ENCODE data around the gene IFT80. TPM values are rescaled to one million over a fixed set of nuclear protein-coding genes. Genes with fewer than 3 reads are reported as not detected.

Gene IFT80
- total RNA-seq (2021) (47.9 and 59.4 TPM in 2 replicates), Bru-seq, nascent RNA (percentile 84 among the genes with signal in this experiment), BruChase-seq, experiment 1, labeled RNA remaining after a 2-hour chase (percentile 95 among the genes with signal in this experiment), BruChase-seq, experiment 2, labeled RNA remaining after a 6-hour chase (percentile 96 among the genes with signal in this experiment)
- long read RNA-seq, full-length matches to known transcripts: 7 of 22 reads
- long read RNA-seq, partial matches to known transcripts: 1 of 22 reads
- long read RNA-seq, other reads (novel, unspliced or antisense): 14 of 22 reads

DNA sequence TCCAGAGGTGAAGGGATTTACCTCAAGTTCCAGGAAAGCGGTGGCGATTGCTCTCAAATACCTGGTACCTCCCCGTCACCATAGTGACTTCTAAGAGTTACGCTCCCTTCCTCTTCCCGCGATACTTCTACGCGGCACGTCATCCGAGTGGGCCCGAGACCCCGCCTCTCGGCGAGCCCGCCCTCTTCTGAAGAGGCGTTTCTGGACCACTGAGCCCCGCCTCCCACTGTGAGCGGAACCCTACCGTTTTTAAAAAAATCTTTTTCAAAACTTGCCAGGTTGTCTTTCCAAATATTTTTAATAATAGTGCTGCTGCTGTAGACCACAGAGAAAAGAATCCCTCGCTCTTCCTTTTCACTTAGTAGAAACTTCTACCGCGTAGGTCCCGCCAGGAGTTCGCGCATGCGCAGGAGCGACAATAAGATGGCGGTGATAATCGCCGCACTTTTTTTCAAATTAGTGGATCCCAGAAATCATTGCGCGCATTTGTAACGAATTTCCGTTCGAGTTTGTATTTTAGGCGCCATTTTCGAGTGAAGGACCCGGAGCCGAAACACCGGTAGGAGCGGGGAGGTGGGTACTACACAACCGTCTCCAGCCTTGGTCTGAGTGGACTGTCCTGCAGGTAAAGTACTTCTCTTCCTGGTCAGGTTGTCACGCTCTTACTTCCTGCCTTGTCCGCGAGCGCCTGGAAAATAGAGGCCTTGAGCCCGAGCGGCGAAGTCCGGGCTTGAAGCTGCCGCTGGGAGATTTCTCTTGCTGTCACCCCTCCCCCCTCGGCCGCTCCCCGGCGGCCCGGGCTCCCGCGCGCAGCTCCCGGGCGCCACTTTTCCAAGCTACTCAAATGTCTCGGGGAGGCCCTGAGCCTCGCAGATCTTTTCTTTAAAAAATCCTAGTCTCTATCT lies at the start of gene IFT80, which contains the start of gene SMC4:
TSS of gene IFT80 (minus strand) at position 101 of the 905 bp plus-strand sequence. CDS start 14,625 bp downstream, outside the sequence.
TSS of gene SMC4 (plus strand) at position 526 of the 905 bp plus-strand sequence. CDS start 1,177 bp downstream, outside the sequence.
- BruUV-seq (replicated peaks): TSS peak; percentile 62
- Histone ChIP-seq H3K4me2 (peak within 1 kb of the TSS; percentile 86), H3K9me2 (ENCODE audit: insufficient read depth) (no peaks in the 10 kb centered on the region), H3K36me3 (ENCODE audit: low read depth) (0 out of 2 replicates have a peak, but pooled peaks cover 5% of the 10 kb centered on the region), H3K27me3 (ENCODE audit: insufficient read depth, low read depth) (no peaks in the 10 kb centered on the region), H3K27ac (peak within 1 kb of the TSS; percentile 67), H3K4me3 (peak within 1 kb of the TSS; percentile 90), H4K20me1 (ENCODE audit: insufficient read depth) (peaks cover 11% of the 10 kb centered on the region), H2AFZ (peak within 1 kb of the TSS; percentile 93), H3K9me3 (ENCODE audit: insufficient read depth, low read depth) (no peaks in the 10 kb centered on the region), H3K4me1 (replicated peaks; ENCODE audit: insufficient read depth) (peaks cover 32% of the 10 kb centered on the region), H3F3A (ENCODE audit: insufficient read depth, low read depth) (peaks cover 5% of the 10 kb centered on the region; the same call in 1 of the 2 replicates), H3K79me2 (ENCODE audit: low read depth) (peaks cover 75% of the 10 kb centered on the region)
- peak; percentile 91 to 98 for DNase-seq
- intact Hi-C loops (cut with micrococcal nuclease; ENCODE audit: unreplicated experiment): loop anchor here (1.0 to 10.0 kb wide), 4 partner anchors 278 to 982 kb away; partner anchors contain the start of gene ARL14
- ChIA-PET POLR2A (ENCODE audit: unreplicated experiment) (interaction anchor here (0.5 to 0.7 kb wide), 2 partner anchors 26 to 265 kb away, joined by 3 read pairs; no protein-coding TSS in a partner anchor), CTCF (interaction anchor here (0.6 kb wide), 1 partner anchor 14 kb away, joined by 4 read pairs; no protein-coding TSS in a partner anchor)
- TF ChIP-seq EZH2 (IDR thresholded peaks at IDR 0.05; ENCODE audit: low read depth) (no peak), CTCF (conservative IDR thresholded peaks at IDR 0.05) (no peak)

DNA sequence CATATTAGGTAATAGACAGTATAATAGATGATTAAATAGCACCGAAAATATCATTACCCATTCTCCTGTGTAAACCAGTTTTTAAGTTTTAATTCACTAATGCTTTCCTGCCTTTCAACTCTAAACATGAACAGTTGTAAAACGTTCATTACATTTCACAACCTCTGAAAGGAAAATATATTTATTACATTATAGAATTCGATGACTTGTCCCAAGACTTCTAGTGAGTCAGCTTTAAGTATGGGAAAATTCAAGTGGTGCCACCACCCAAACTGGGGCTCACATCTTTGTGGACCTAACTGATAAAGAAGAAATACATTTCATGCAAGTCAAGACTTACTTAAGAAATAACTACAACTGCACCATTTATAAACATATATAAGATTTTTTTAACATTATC lies 48.5 kb upstream of the IFT80 start:
- no peaks in the 10 kb centered on the region for H3K36me3 ChIP-seq (ENCODE audit: low read depth)
- peak overlapping the region; percentile 95; the same call in 1 of the 2 replicates for H3K4me2 ChIP-seq
- H3K27ac ChIP-seq: no peak overlapping the region
- DNase-seq: no peak
- no peaks in the 10 kb centered on the region for H3K27me3 ChIP-seq (ENCODE audit: insufficient read depth, low read depth)
- ChIA-PET CTCF (no interaction called here), POLR2A (ENCODE audit: unreplicated experiment) (interaction anchor here (0.5 kb wide), 1 partner anchor 49 kb away, joined by 3 read pairs; no protein-coding TSS in a partner anchor)
- H2AFZ ChIP-seq: no peak overlapping the region
- peaks cover 33% of the 10 kb centered on the region for H3K79me2 ChIP-seq (ENCODE audit: low read depth)
- no peaks in the 10 kb centered on the region for H3K9me3 ChIP-seq (ENCODE audit: insufficient read depth, low read depth)
- H3F3A ChIP-seq (ENCODE audit: insufficient read depth, low read depth): peaks cover 12% of the 10 kb centered on the region; the same call in 1 of the 2 replicates
- BruUV-seq (replicated peaks): no TSS peak
- H3K4me1 ChIP-seq (replicated peaks; ENCODE audit: insufficient read depth): peaks cover 21% of the 10 kb centered on the region
- TF ChIP-seq CTCF (conservative IDR thresholded peaks at IDR 0.05): no peak
- no peak for TF ChIP-seq EZH2 (IDR thresholded peaks at IDR 0.05; ENCODE audit: low read depth)
- H3K9me2 ChIP-seq (ENCODE audit: insufficient read depth): no peaks in the 10 kb centered on the region
- H4K20me1 ChIP-seq (ENCODE audit: insufficient read depth): no peaks in the 10 kb centered on the region
- intact Hi-C loops (cut with micrococcal nuclease; ENCODE audit: unreplicated experiment): loop anchor here (5.0 kb wide), 4 partner anchors 115 to 965 kb away; partner anchors contain the start of gene ARL14
- H3K4me3 ChIP-seq: no peak overlapping the region; the same call in 1 of the 2 replicates

DNA sequence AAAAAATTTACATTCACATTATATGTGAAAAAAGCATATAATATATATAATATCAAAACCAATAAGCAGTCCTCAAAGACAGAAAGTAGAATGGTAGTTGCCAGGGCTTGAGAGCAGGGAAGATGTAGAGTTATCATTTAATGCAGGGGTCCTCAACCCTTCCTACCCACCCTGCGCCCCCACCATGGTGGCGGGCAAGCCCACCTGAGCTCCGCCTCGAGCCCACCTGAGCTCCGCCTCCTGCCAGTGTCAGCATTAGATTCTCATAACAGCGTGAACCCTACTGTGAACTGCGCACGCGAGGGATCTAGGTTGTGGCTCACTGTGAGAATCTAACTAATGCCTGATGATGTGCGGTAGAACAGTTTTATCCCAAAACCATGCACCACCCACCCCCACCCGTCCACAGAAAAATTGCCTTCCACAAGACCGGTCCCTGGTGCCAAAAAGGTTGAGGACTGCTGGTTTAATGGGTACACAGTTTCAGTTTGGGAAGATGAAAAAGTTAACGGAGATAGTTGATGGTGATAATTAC lies 47.6 kb upstream of the IFT80 start:
- H3F3A ChIP-seq (ENCODE audit: insufficient read depth, low read depth): peaks cover 12% of the 10 kb centered on the region; the same call in 1 of the 2 replicates
- no peaks in the 10 kb centered on the region for H4K20me1 ChIP-seq (ENCODE audit: insufficient read depth)
- no peak overlapping the region for H3K27ac ChIP-seq
- no peaks in the 10 kb centered on the region for H3K27me3 ChIP-seq (ENCODE audit: insufficient read depth, low read depth)
- ChIA-PET CTCF (no interaction called here), POLR2A (ENCODE audit: unreplicated experiment) (no interaction called here)
- no TSS peak for BruUV-seq (replicated peaks)
- TF ChIP-seq CTCF (conservative IDR thresholded peaks at IDR 0.05) (no peak), EZH2 (IDR thresholded peaks at IDR 0.05; ENCODE audit: low read depth) (no peak)
- peaks cover 33% of the 10 kb centered on the region for H3K79me2 ChIP-seq (ENCODE audit: low read depth)
- no peak overlapping the region for H3K4me2 ChIP-seq
- no peaks in the 10 kb centered on the region for H3K9me3 ChIP-seq (ENCODE audit: insufficient read depth, low read depth)
- no peak for DNase-seq
- intact Hi-C loops (cut with micrococcal nuclease; ENCODE audit: unreplicated experiment): loop anchor here (5.0 kb wide), 4 partner anchors 116 to 966 kb away; partner anchors contain the start of gene ARL14
- H3K4me1 ChIP-seq (replicated peaks; ENCODE audit: insufficient read depth): peaks cover 21% of the 10 kb centered on the region
- no peaks in the 10 kb centered on the region for H3K36me3 ChIP-seq (ENCODE audit: low read depth)
- no peaks in the 10 kb centered on the region for H3K9me2 ChIP-seq (ENCODE audit: insufficient read depth)
- no peak overlapping the region for H3K4me3 ChIP-seq
- H2AFZ ChIP-seq: no peak overlapping the region

Measured in PC-9 (cell line).